Osteoblast (primary cell): ENCODE data around the gene ELK3. TPM values are rescaled to one million over a fixed set of nuclear protein-coding genes. Genes with fewer than 3 reads are reported as not detected.

Source experiments
- DNase-seq: peaks from one replicate; pipeline ENCODE4 v3.0.0; 2011; ENCODE audit warnings: low spot score, mixed read lengths; ENCODE audit not compliant: insufficient read length; ENCODE audit errors: missing footprints
- H2AFZ ChIP-seq: 2 replicates; pipeline ENCODE4 v1.6.0; 2011; ENCODE audit warnings: mild to moderate bottlenecking, low read length
- H3K27ac ChIP-seq: 2 replicates; pipeline ENCODE4 v1.5.1; 2011; ENCODE audit warnings: mild to moderate bottlenecking, low read depth, low read length, moderate library complexity
- H3K27me3 ChIP-seq: 2 replicates; pipeline ENCODE4 v1.6.0; 2012; ENCODE audit warnings: mild to moderate bottlenecking, control low read depth, inconsistent platforms, low read length, moderate library complexity; ENCODE audit not compliant: insufficient read depth
- H3K36me3 ChIP-seq: 2 replicates; pipeline ENCODE4 v1.5.1; 2011; ENCODE audit warnings: mild to moderate bottlenecking, low read length, control low read depth, moderate library complexity; ENCODE audit not compliant: insufficient read depth
- H3K4me1 ChIP-seq: 2 replicates; pipeline ENCODE4 v1.5.1; 2011; ENCODE audit warnings: mild to moderate bottlenecking, low read length, control low read depth, moderate library complexity; ENCODE audit not compliant: insufficient read depth
- H3K4me2 ChIP-seq: 2 replicates; pipeline ENCODE4 v1.6.0; 2011; ENCODE audit warnings: mild to moderate bottlenecking, low read length; ENCODE audit not compliant: insufficient read depth
- H3K4me3 ChIP-seq: fragments of 200-600 bp; sonication (generic); 3 replicates; pipeline ENCODE4 v1.5.1; 2012; ENCODE audit warnings: mild to moderate bottlenecking, low read length, inconsistent platforms; ENCODE audit not compliant: insufficient read depth
- H3K79me2 ChIP-seq: 2 replicates; pipeline ENCODE4 v1.6.0; 2012; ENCODE audit warnings: mild to moderate bottlenecking, low read length, control low read depth, inconsistent platforms; ENCODE audit not compliant: insufficient read depth
- H3K9me3 ChIP-seq: 2 replicates; pipeline ENCODE4 v1.5.1; 2011; ENCODE audit warnings: low read depth, low read length, control low read depth
- H4K20me1 ChIP-seq: 2 replicates; pipeline ENCODE4 v1.6.0; 2012; ENCODE audit warnings: mild to moderate bottlenecking, low read length, control low read depth; ENCODE audit not compliant: insufficient read depth
- CTCF ChIP-seq: IDR thresholded peaks from 2 replicates; pipeline ENCODE4 v1.5.1; 2011; ENCODE audit warnings: mild to moderate bottlenecking, low read depth, low read length, moderate library complexity; ENCODE audit errors: extremely low read depth
- total RNA-seq: library from RNA; depleted of rRNA; stranded (reverse); fragments of >200 nt; gene quantifications from 2 replicates; pipeline ENCODE4 v1.2.3, GENCODE V29; 2012

ELK3 gene
- total RNA-seq, 1 donor: 27.5 TPM

- Histone ChIP-seq H3K4me1 (no peaks in the 10 kb centered on the region), H3K4me2 (no peak overlapping the region), H3K27ac (no peak overlapping the region), H3K79me2 (no peaks in the 10 kb centered on the region), H3K4me3 (no peak overlapping the region), H3K36me3 (no peaks in the 10 kb centered on the region), H4K20me1 (no peaks in the 10 kb centered on the region), H2AFZ (no peak overlapping the region), H3K27me3 (no peaks in the 10 kb centered on the region), H3K9me3 (no peaks in the 10 kb centered on the region)
- TF ChIP-seq CTCF: no peak
- DNase-seq: no peak
Measured at GRCh38 chr12:96153131-96153725, 40.9 kb upstream of the ELK3 start.

GRCh38 chr12:96155181-96155580, 39.0 kb upstream of the ELK3 start:
- H2AFZ ChIP-seq: no peak overlapping the region

GRCh38 chr12:96155781-96156180, 38.4 kb upstream of the ELK3 start:
- DNase-seq: no peak
- Histone ChIP-seq H3K4me3 (no peak overlapping the region), H3K79me2 (no peaks in the 10 kb centered on the region), H3K27me3 (no peaks in the 10 kb centered on the region), H3K9me3 (no peaks in the 10 kb centered on the region), H3K4me2 (no peak overlapping the region), H2AFZ (no peak overlapping the region), H3K36me3 (no peaks in the 10 kb centered on the region), H3K4me1 (no peaks in the 10 kb centered on the region), H4K20me1 (no peaks in the 10 kb centered on the region), H3K27ac (no peak overlapping the region)
- no peak for TF ChIP-seq CTCF

More at GRCh38 chr12:96155181-96155580, 39.0 kb upstream of the ELK3 start:
- no peak overlapping the region for H3K27ac ChIP-seq
- H3K9me3 ChIP-seq: no peaks in the 10 kb centered on the region
- no peaks in the 10 kb centered on the region for H3K79me2 ChIP-seq
- no peaks in the 10 kb centered on the region for H3K36me3 ChIP-seq
- H3K4me2 ChIP-seq: no peak overlapping the region
- no peaks in the 10 kb centered on the region for H3K4me1 ChIP-seq
- H3K4me3 ChIP-seq: no peak overlapping the region
- no peak for DNase-seq
- H3K27me3 ChIP-seq: no peaks in the 10 kb centered on the region
- H4K20me1 ChIP-seq: no peaks in the 10 kb centered on the region
- TF ChIP-seq CTCF: no peak

- no peak overlapping the region for H2AFZ ChIP-seq
- H3K36me3 ChIP-seq: no peaks in the 10 kb centered on the region
- no peak for TF ChIP-seq CTCF
- H3K4me1 ChIP-seq: no peaks in the 10 kb centered on the region
- H3K27ac ChIP-seq: no peak overlapping the region
- DNase-seq: no peak
- H3K4me2 ChIP-seq: no peak overlapping the region
- no peaks in the 10 kb centered on the region for H3K79me2 ChIP-seq
- no peaks in the 10 kb centered on the region for H3K9me3 ChIP-seq
- H4K20me1 ChIP-seq: no peaks in the 10 kb centered on the region
- H3K4me3 ChIP-seq: no peak overlapping the region
- no peaks in the 10 kb centered on the region for H3K27me3 ChIP-seq
Measured at GRCh38 chr12:96156211-96156610, 38.0 kb upstream of the ELK3 start.
